ENCODE measurements around the gene PABPC1L. TPM values are rescaled to one million over a fixed set of nuclear protein-coding genes. Genes with fewer than 3 reads are reported as not detected.

Gene PABPC1L
- total RNA-seq, 6 experiments from 2014 or later = 8.7 to 40.2 (median 27.7) TPM

GRCh38 chr20:44885392-44886265 lies 24.2 kb upstream of the PABPC1L start, which contains the start of gene YWHAB:
Gene YWHAB (plus strand): TSS chr20:44885705. CDS start chr20:44901534, 15,829 bp downstream.
- DNase-seq (peak; percentile 99), ATAC-seq (peak; percentile 99)
- Histone ChIP-seq H3K36me3 (no peaks in the 10 kb centered on the region), H3K27me3 (no peaks in the 10 kb centered on the region), H3K4me1 (peaks cover 0 to 41% (median 15%) of the 10 kb centered on the region in 4 donors), H3K9me3 (no peaks in the 10 kb centered on the region), H3K27ac (peak within 1 kb of the TSS; percentile 88 to 95 (median 94)), H3K4me3 (peak within 1 kb of the TSS; percentile 97 to 98 (median 97))
- WGBS (ENCODE audit: insufficient coverage, low coverage, low lambda C conversion rate, missing lambda C conversion rate) = under 1% methylated on average over 38 of the region's 88 CpGs
- TF ChIP-seq POLR2A (IDR thresholded peaks at IDR 0.05) = peak; percentile 91
- TF ChIP-seq CTCF (IDR thresholded peaks at IDR 0.05) = peak in 3 of 4 donors; percentile 5 to 20 (median 7)
- intact Hi-C loops (cut with DNase I) = no loop called here

GRCh38 chr20:44886266-44886651 lies 23.6 kb upstream of the PABPC1L start:
- Histone ChIP-seq H3K27ac (peak overlapping the region; percentile 88 to 95 (median 94)), H3K36me3 (no peaks in the 10 kb centered on the region), H3K27me3 (no peaks in the 10 kb centered on the region), H3K4me3 (peak overlapping the region; percentile 97 to 98 (median 97)), H3K4me1 (peaks cover 0 to 41% (median 15%) of the 10 kb centered on the region in 4 donors), H3K9me3 (no peaks in the 10 kb centered on the region)
- WGBS (ENCODE audit: insufficient coverage, low coverage, low lambda C conversion rate, missing lambda C conversion rate) = 0% methylated on average over 8 of the region's 8 CpGs
- DNase-seq = no peak
- intact Hi-C loops (cut with DNase I) = no loop called here
- TF ChIP-seq POLR2A (IDR thresholded peaks at IDR 0.05) (no peak), CTCF (IDR thresholded peaks at IDR 0.05) (no peak)
- ATAC-seq = no peak

GRCh38 chr20:44886828-44887227 lies 23.0 kb upstream of the PABPC1L start:
- no peak for TF ChIP-seq POLR2A (IDR thresholded peaks at IDR 0.05)
- TF ChIP-seq CTCF (IDR thresholded peaks at IDR 0.05) = no peak
- no peak for DNase-seq
- Histone ChIP-seq H3K9me3 (no peaks in the 10 kb centered on the region), H3K36me3 (no peaks in the 10 kb centered on the region), H3K4me1 (peaks cover 0 to 41% (median 15%) of the 10 kb centered on the region in 4 donors), H3K27ac (no peak overlapping the region), H3K27me3 (no peaks in the 10 kb centered on the region), H3K4me3 (peak overlapping the region; percentile 97 to 98 (median 97))
- ATAC-seq = no peak
- intact Hi-C loops (cut with DNase I) = no loop called here
- WGBS (ENCODE audit: insufficient coverage, low coverage, low lambda C conversion rate, missing lambda C conversion rate) = 0% methylated on average over 2 of the region's 2 CpGs

- Histone ChIP-seq H3K4me3 (no peak overlapping the region), H3K9me3 (no peaks in the 10 kb centered on the region), H3K4me1 (peaks cover 0 to 41% (median 15%) of the 10 kb centered on the region in 4 donors), H3K27me3 (no peaks in the 10 kb centered on the region), H3K27ac (no peak overlapping the region), H3K36me3 (no peaks in the 10 kb centered on the region)
- 59% methylated on average over 4 of the region's 4 CpGs for WGBS (ENCODE audit: insufficient coverage, low coverage, low lambda C conversion rate, missing lambda C conversion rate)
- TF ChIP-seq CTCF (IDR thresholded peaks at IDR 0.05) = no peak
- TF ChIP-seq POLR2A (IDR thresholded peaks at IDR 0.05) = no peak
- ATAC-seq (no peak), DNase-seq (no peak)
- intact Hi-C loops (cut with DNase I) = no loop called here
Measured at GRCh38 chr20:44887466-44887865, 22.4 kb upstream of the PABPC1L start.
